ENCODE data around the gene ATRN.

Gene ATRN

GRCh38 chr20:3434232-3434631 lies 36.6 kb upstream of the ATRN start:
- Histone ChIP-seq H3K4ac (ENCODE audit: low read depth in 1 of 2, low read length in 2 of 2) (no peak overlapping the region), H3K4me1 (ENCODE audit: control insufficient read depth, insufficient read depth, low read depth, low read length) (peaks cover 4% of the 10 kb centered on the region), H3K27me3 (ENCODE audit: control insufficient read depth in 1 of 2, insufficient read depth in 1 of 2, low read length in 2 of 2) (peaks cover 4% of the 10 kb centered on the region in 2 experiments), H3K23ac (ENCODE audit: low read length in 2 of 2) (no peak overlapping the region), H2AFZ (ENCODE audit: low read depth, low read length) (no peak overlapping the region), H3K14ac (ENCODE audit: low read length in 2 of 2) (no peak overlapping the region), H2BK15ac (ENCODE audit: low read depth, poor library complexity, severe bottlenecking) (no peak overlapping the region), H3K4me2 (ENCODE audit: low read length, poor library complexity, severe bottlenecking) (no peak overlapping the region), H3K79me1 (replicated peaks; ENCODE audit: low read length, poor library complexity, severe bottlenecking) (no peaks in the 10 kb centered on the region), H3K4me3 (ENCODE audit: insufficient read depth in 1 of 2, low read depth in 1 of 2, low read length in 2 of 2) (no peak overlapping the region), H4K91ac (ENCODE audit: low read length) (no peak overlapping the region), H2BK120ac (ENCODE audit: low read depth, low read length) (no peak overlapping the region), H3K9me3 (ENCODE audit: control insufficient read depth, low read length) (no peaks in the 10 kb centered on the region), H3K27ac (ENCODE audit: low read length, poor library complexity, severe bottlenecking) (no peak overlapping the region), H2BK5ac (ENCODE audit: low read depth, low read length, poor library complexity, severe bottlenecking) (no peak overlapping the region), H3K36me3 (ENCODE audit: control insufficient read depth in 1 of 2, insufficient read depth in 2 of 2, low read depth in 1 of 2, low read length in 2 of 2) (no peaks in the 10 kb centered on the region), H3K9ac (ENCODE audit: low read length) (no peak overlapping the region), H2AK5ac (ENCODE audit: low read length, severe bottlenecking) (no peak overlapping the region), H3K18ac (ENCODE audit: low read depth in 1 of 2, low read length in 2 of 2) (no peak overlapping the region), H4K8ac (ENCODE audit: low read length) (no peak overlapping the region), H2BK12ac (ENCODE audit: low read length in 2 of 2) (no peak overlapping the region)
- 89% methylated on average over 6 of the region's 6 CpGs for WGBS
- no peak for DNase-seq

GRCh38 chr20:3436864-3437574 lies 33.8 kb upstream of the ATRN start:
- WGBS, result 95% methylated on average over 2 of the region's 2 CpGs
- Histone ChIP-seq H3K36me3 (ENCODE audit: control insufficient read depth in 1 of 2, insufficient read depth in 2 of 2, low read depth in 1 of 2, low read length in 2 of 2) (no peaks in the 10 kb centered on the region), H3K4me1 (ENCODE audit: control insufficient read depth, insufficient read depth, low read depth, low read length) (peaks cover 1% of the 10 kb centered on the region), H3K27ac (ENCODE audit: low read length, poor library complexity, severe bottlenecking) (no peak overlapping the region), H2AFZ (ENCODE audit: low read depth, low read length) (no peak overlapping the region), H3K18ac (ENCODE audit: low read depth in 1 of 2, low read length in 2 of 2) (no peak overlapping the region), H2BK15ac (ENCODE audit: low read depth, poor library complexity, severe bottlenecking) (no peak overlapping the region), H3K27me3 (ENCODE audit: control insufficient read depth in 1 of 2, insufficient read depth in 1 of 2, low read length in 2 of 2) (peaks cover 2 to 4% of the 10 kb centered on the region in 2 experiments), H3K79me1 (replicated peaks; ENCODE audit: low read length, poor library complexity, severe bottlenecking) (no peaks in the 10 kb centered on the region), H3K23ac (ENCODE audit: low read length in 2 of 2) (no peak overlapping the region), H3K4me3 (ENCODE audit: insufficient read depth in 1 of 2, low read depth in 1 of 2, low read length in 2 of 2) (no peak overlapping the region), H3K9me3 (ENCODE audit: control insufficient read depth, low read length) (no peaks in the 10 kb centered on the region), H2BK120ac (ENCODE audit: low read depth, low read length) (no peak overlapping the region), H4K8ac (ENCODE audit: low read length) (no peak overlapping the region), H3K4ac (ENCODE audit: low read depth in 1 of 2, low read length in 2 of 2) (no peak overlapping the region), H3K4me2 (ENCODE audit: low read length, poor library complexity, severe bottlenecking) (no peak overlapping the region), H2BK5ac (ENCODE audit: low read depth, low read length, poor library complexity, severe bottlenecking) (no peak overlapping the region), H3K14ac (ENCODE audit: low read length in 2 of 2) (no peak overlapping the region), H2BK12ac (ENCODE audit: low read length in 2 of 2) (no peak overlapping the region), H3K9ac (ENCODE audit: low read length) (no peak overlapping the region), H4K91ac (ENCODE audit: low read length) (no peak overlapping the region), H2AK5ac (ENCODE audit: low read length, severe bottlenecking) (no peak overlapping the region)
- DNase-seq, result no peak

DNA sequence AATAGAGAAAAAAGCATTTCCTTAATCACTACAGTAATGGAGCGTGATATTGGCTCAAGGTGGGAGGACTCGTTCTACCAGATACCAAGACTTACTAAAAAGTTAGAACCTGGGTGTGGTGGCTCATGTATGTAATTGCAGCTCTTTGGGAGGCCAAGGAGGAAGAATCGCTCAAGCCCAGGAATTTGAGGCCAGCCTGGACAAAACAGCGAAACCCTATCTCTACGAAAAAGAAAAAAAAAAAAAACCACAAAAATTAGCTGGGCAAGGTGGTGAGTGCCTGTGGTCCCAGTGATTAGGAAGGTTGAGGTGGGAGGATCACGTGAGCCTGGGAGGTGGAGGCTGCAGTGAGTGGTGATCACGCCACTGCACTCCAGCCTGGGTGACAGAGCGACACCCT lies 24.0 kb upstream of the ATRN start:
- H3K4me1 ChIP-seq (ENCODE audit: control insufficient read depth, insufficient read depth, low read depth, low read length), result no peaks in the 10 kb centered on the region
- H3K27ac ChIP-seq (ENCODE audit: low read length, poor library complexity, severe bottlenecking), result no peak overlapping the region
- H3K4me3 ChIP-seq (ENCODE audit: insufficient read depth in 1 of 2, low read depth in 1 of 2, low read length in 2 of 2), result no peak overlapping the region
- H3K79me1 ChIP-seq (replicated peaks; ENCODE audit: low read length, poor library complexity, severe bottlenecking), result no peaks in the 10 kb centered on the region
- H3K9me3 ChIP-seq (ENCODE audit: control insufficient read depth, low read length), result no peaks in the 10 kb centered on the region
- H2AK5ac ChIP-seq (ENCODE audit: low read length, severe bottlenecking), result no peak overlapping the region
- no peak overlapping the region for H3K9ac ChIP-seq (ENCODE audit: low read length)
- no peak overlapping the region for H3K14ac ChIP-seq (ENCODE audit: low read length in 2 of 2)
- H4K8ac ChIP-seq (ENCODE audit: low read length), result no peak overlapping the region
- no peak overlapping the region for H3K23ac ChIP-seq (ENCODE audit: low read length in 2 of 2)
- 38% methylated on average over 1 of the region's 8 CpGs for WGBS
- no peak overlapping the region for H2BK5ac ChIP-seq (ENCODE audit: low read depth, low read length, poor library complexity, severe bottlenecking)
- H3K36me3 ChIP-seq (ENCODE audit: control insufficient read depth in 1 of 2, insufficient read depth in 2 of 2, low read depth in 1 of 2, low read length in 2 of 2), result no peaks in the 10 kb centered on the region
- no peak overlapping the region for H2BK15ac ChIP-seq (ENCODE audit: low read depth, poor library complexity, severe bottlenecking)
- H3K4ac ChIP-seq (ENCODE audit: low read depth in 1 of 2, low read length in 2 of 2), result no peak overlapping the region
- H4K91ac ChIP-seq (ENCODE audit: low read length), result no peak overlapping the region
- H2BK120ac ChIP-seq (ENCODE audit: low read depth, low read length), result no peak overlapping the region
- no peak for DNase-seq
- no peak overlapping the region for H2AFZ ChIP-seq (ENCODE audit: low read depth, low read length)
- H3K18ac ChIP-seq (ENCODE audit: low read depth in 1 of 2, low read length in 2 of 2), result no peak overlapping the region
- no peak overlapping the region for H2BK12ac ChIP-seq (ENCODE audit: low read length in 2 of 2)
- H3K4me2 ChIP-seq (ENCODE audit: low read length, poor library complexity, severe bottlenecking), result no peak overlapping the region
- peaks cover 0 to 23% of the 10 kb centered on the region in 2 experiments for H3K27me3 ChIP-seq (ENCODE audit: control insufficient read depth in 1 of 2, insufficient read depth in 1 of 2, low read length in 2 of 2)

GRCh38 chr20:3447321-3447720 lies 23.5 kb upstream of the ATRN start:
- Histone ChIP-seq H3K4me2 (ENCODE audit: low read length, poor library complexity, severe bottlenecking) (no peak overlapping the region), H2BK120ac (ENCODE audit: low read depth, low read length) (no peak overlapping the region), H4K91ac (ENCODE audit: low read length) (no peak overlapping the region), H2BK12ac (ENCODE audit: low read length in 2 of 2) (no peak overlapping the region), H2AFZ (ENCODE audit: low read depth, low read length) (no peak overlapping the region), H3K4ac (ENCODE audit: low read depth in 1 of 2, low read length in 2 of 2) (no peak overlapping the region), H3K27ac (ENCODE audit: low read length, poor library complexity, severe bottlenecking) (no peak overlapping the region), H3K23ac (ENCODE audit: low read length in 2 of 2) (no peak overlapping the region), H3K79me1 (replicated peaks; ENCODE audit: low read length, poor library complexity, severe bottlenecking) (no peaks in the 10 kb centered on the region), H3K9ac (ENCODE audit: low read length) (no peak overlapping the region), H3K4me3 (ENCODE audit: insufficient read depth in 1 of 2, low read depth in 1 of 2, low read length in 2 of 2) (no peak overlapping the region), H2AK5ac (ENCODE audit: low read length, severe bottlenecking) (no peak overlapping the region), H3K18ac (ENCODE audit: low read depth in 1 of 2, low read length in 2 of 2) (no peak overlapping the region), H3K36me3 (ENCODE audit: control insufficient read depth in 1 of 2, insufficient read depth in 2 of 2, low read depth in 1 of 2, low read length in 2 of 2) (no peaks in the 10 kb centered on the region), H2BK15ac (ENCODE audit: low read depth, poor library complexity, severe bottlenecking) (no peak overlapping the region), H3K4me1 (ENCODE audit: control insufficient read depth, insufficient read depth, low read depth, low read length) (no peaks in the 10 kb centered on the region), H2BK5ac (ENCODE audit: low read depth, low read length, poor library complexity, severe bottlenecking) (no peak overlapping the region), H3K14ac (ENCODE audit: low read length in 2 of 2) (no peak overlapping the region), H3K27me3 (ENCODE audit: control insufficient read depth in 1 of 2, insufficient read depth in 1 of 2, low read length in 2 of 2) (peaks cover 1 to 27% of the 10 kb centered on the region in 2 experiments), H3K9me3 (ENCODE audit: control insufficient read depth, low read length) (no peaks in the 10 kb centered on the region), H4K8ac (ENCODE audit: low read length) (no peak overlapping the region)
- 90% methylated on average over 1 of the region's 2 CpGs for WGBS
- DNase-seq, result no peak

Data from mesenchymal stem cell (in vitro differentiated cells and primary cell).